Measurements from ENCODE around the gene SERPINA3. TPM values are rescaled to one million over a fixed set of nuclear protein-coding genes. Genes with fewer than 3 reads are reported as not detected.

Gene SERPINA3
- total RNA-seq, 1 donor from 2014 or later: not detected

DNA sequence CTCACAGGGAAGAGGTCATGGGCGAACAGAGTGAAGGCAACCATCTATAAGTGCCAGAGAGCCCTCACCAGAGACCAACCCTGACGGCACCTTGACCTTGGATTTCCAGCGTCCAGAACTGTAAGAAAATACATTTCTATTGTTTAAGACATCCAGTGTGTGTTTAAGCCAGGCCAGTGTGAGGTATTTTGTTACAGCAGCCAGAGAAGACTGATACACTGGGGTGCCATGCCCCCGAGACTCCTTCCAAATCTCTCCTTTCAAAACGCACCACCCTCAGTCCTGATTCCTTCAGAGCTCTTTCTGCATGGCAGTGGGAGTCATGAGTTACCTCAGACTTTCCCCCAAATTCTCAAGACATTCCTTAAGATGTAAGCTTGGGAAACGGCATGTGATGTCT lies 33.5 kb upstream of the SERPINA3 start:
- peaks cover 6% of the 10 kb centered on the region for H3K4me1 Mint-ChIP-seq
- Histone ChIP-seq H3K9ac (no peak overlapping the region), H3K36me3 (no peaks in the 10 kb centered on the region), H3K4me3 (no peak overlapping the region), H3K27ac (no peak overlapping the region), H4K20me1 (ENCODE audit: low read depth) (no peaks in the 10 kb centered on the region), H2AFZ (replicated peaks) (no peak overlapping the region), H3K9me3 (ENCODE audit: low read depth) (no peaks in the 10 kb centered on the region), H3K4me1 (no peaks in the 10 kb centered on the region), H3K79me2 (ENCODE audit: low read depth) (no peaks in the 10 kb centered on the region), H3K27me3 (no peaks in the 10 kb centered on the region), H3F3A (ENCODE audit: low read depth) (no peaks in the 10 kb centered on the region), H3K4me2 (no peak overlapping the region)
- no peaks in the 10 kb centered on the region for H3K9me3 Mint-ChIP-seq
- peaks cover 1% of the 10 kb centered on the region for H3K27me3 Mint-ChIP-seq (ENCODE audit: insufficient read depth, low read depth)
- no peak overlapping the region for H3K4me3 Mint-ChIP-seq
- TF ChIP-seq EZH2 (IDR thresholded peaks at IDR 0.05) (no peak), EZH2phosphoT487 (IDR thresholded peaks at IDR 0.05) (no peak)
- TF ChIP-seq, protein P1, sequence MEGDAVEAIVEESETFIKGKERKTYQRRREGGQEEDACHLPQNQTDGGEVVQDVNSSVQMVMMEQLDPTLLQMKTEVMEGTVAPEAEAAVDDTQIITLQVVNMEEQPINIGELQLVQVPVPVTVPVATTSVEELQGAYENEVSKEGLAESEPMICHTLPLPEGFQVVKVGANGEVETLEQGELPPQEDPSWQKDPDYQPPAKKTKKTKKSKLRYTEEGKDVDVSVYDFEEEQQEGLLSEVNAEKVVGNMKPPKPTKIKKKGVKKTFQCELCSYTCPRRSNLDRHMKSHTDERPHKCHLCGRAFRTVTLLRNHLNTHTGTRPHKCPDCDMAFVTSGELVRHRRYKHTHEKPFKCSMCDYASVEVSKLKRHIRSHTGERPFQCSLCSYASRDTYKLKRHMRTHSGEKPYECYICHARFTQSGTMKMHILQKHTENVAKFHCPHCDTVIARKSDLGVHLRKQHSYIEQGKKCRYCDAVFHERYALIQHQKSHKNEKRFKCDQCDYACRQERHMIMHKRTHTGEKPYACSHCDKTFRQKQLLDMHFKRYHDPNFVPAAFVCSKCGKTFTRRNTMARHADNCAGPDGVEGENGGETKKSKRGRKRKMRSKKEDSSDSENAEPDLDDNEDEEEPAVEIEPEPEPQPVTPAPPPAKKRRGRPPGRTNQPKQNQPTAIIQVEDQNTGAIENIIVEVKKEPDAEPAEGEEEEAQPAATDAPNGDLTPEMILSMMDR (IDR thresholded peaks at IDR 0.05): no peak
- DNase-seq (ENCODE audit: low spot score): no peak
- no peaks in the 10 kb centered on the region for H3K36me3 Mint-ChIP-seq
- no peak overlapping the region for H3K27ac Mint-ChIP-seq

DNA sequence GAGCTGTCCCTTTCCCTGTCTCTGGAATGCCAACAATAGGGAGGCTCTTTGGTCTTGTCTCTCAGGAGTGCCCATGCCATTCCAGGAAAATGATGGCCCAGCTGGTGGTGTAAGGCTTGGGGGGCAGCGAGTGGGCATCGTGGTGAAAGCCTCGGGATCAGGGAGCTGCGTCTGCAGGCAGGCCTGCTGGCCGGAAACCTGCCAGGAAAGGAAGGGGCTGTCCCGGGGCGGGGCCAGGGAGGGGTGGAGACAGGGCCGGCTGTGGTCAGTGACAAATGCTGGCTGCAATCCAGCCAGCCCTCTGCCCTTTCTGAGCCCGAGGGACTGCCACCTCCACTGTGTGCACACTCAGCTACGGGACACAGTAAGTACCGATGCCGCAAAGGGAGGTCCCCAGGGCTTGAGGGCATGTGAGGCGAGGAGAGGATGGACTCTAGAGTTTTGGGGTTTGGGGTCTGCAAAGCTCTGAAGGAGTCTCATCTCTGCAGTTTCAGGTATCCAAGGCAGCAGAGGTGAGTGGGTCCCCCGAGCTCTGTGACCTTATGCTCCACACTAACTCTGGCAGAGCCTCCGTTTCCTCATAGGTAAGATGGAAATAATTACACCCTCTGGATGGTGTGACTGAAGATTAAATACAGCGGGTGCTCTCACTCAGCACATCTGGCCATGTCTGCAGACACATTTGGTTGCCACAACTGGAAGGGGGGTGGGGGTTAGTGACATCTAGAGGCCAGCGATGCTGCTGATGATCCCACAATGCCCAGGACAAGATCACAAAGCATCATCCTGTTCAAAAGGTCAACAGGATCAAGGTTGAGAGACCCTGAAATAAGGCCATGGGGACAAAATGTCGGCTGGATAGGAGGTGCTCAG lies 30.8 kb upstream of the SERPINA3 start, which contains the start of gene SERPINA5:
TSS of gene SERPINA5 (plus strand) at position 300 of the 873 bp plus-strand sequence. CDS start 5,937 bp downstream, outside the sequence.
- H3K4me3 ChIP-seq: no peak within 1 kb of the TSS
- H3K27me3 ChIP-seq: no peaks in the 10 kb centered on the region
- no peak within 1 kb of the TSS for H3K4me2 ChIP-seq
- Mint-ChIP-seq H3K36me3 (no peaks in the 10 kb centered on the region), H3K4me3 (no peak within 1 kb of the TSS), H3K9me3 (no peaks in the 10 kb centered on the region), H3K27me3 (ENCODE audit: insufficient read depth, low read depth) (peaks cover 8% of the 10 kb centered on the region), H3K4me1 (peaks cover 15% of the 10 kb centered on the region), H3K27ac (no peak within 1 kb of the TSS)
- peaks cover 10% of the 10 kb centered on the region for H3K4me1 ChIP-seq
- H3K27ac ChIP-seq: no peak within 1 kb of the TSS
- H3K9me3 ChIP-seq (ENCODE audit: low read depth): no peaks in the 10 kb centered on the region
- no peaks in the 10 kb centered on the region for H3K79me2 ChIP-seq (ENCODE audit: low read depth)
- peak within 1 kb of the TSS; percentile 68 for H2AFZ ChIP-seq (replicated peaks)
- H3K36me3 ChIP-seq: no peaks in the 10 kb centered on the region
- peaks cover 8% of the 10 kb centered on the region for H3F3A ChIP-seq (ENCODE audit: low read depth)
- DNase-seq (ENCODE audit: low spot score): peak; percentile 50
- TF ChIP-seq EZH2 (IDR thresholded peaks at IDR 0.05): no peak
- H3K9ac ChIP-seq: no peak within 1 kb of the TSS
- no peaks in the 10 kb centered on the region for H4K20me1 ChIP-seq (ENCODE audit: low read depth)

DNA sequence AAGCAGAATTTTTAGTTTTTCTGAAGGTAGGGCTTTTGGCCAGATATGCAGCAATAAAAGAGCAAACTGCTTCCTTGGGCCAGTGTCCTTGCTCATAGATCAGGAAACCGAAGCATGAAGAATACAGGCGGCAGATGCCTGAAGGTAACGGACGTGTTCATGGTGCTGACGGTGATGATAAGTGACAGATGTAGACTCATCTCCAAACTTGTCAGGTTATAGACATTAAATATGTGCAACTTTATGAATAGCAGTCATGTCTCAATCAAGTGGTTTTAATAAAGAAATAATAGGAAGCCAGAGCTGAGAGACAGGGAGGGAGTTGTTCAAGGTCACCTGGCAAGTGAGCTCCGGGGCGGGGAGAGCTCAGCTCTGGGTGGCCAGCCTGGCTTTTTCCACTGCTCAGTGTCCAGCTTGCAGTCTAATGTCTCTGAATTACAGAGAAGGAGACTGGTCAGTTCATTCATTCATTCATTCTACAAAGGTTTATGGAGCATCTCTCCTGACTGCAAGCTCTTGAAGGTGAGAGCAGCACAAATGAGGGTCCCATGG lies 29.9 kb upstream of the SERPINA3 start:
- Mint-ChIP-seq H3K9me3 (no peaks in the 10 kb centered on the region), H3K36me3 (no peaks in the 10 kb centered on the region), H3K27ac (no peak overlapping the region), H3K4me1 (peaks cover 15% of the 10 kb centered on the region), H3K27me3 (ENCODE audit: insufficient read depth, low read depth) (peaks cover 12% of the 10 kb centered on the region), H3K4me3 (no peak overlapping the region)
- Histone ChIP-seq H3K27ac (no peak overlapping the region), H2AFZ (replicated peaks) (no peak overlapping the region), H3K9me3 (ENCODE audit: low read depth) (no peaks in the 10 kb centered on the region), H3K79me2 (ENCODE audit: low read depth) (no peaks in the 10 kb centered on the region), H3K27me3 (no peaks in the 10 kb centered on the region), H3K4me1 (peaks cover 10% of the 10 kb centered on the region), H3K36me3 (no peaks in the 10 kb centered on the region), H3K4me2 (no peak overlapping the region), H3F3A (ENCODE audit: low read depth) (peaks cover 8% of the 10 kb centered on the region), H4K20me1 (ENCODE audit: low read depth) (no peaks in the 10 kb centered on the region), H3K9ac (no peak overlapping the region), H3K4me3 (no peak overlapping the region)
- TF ChIP-seq, protein P1 (IDR thresholded peaks at IDR 0.05): no peak
- TF ChIP-seq EZH2 (IDR thresholded peaks at IDR 0.05): no peak
- no peak for TF ChIP-seq EZH2phosphoT487 (IDR thresholded peaks at IDR 0.05)
- DNase-seq (ENCODE audit: low spot score): no peak

DNA sequence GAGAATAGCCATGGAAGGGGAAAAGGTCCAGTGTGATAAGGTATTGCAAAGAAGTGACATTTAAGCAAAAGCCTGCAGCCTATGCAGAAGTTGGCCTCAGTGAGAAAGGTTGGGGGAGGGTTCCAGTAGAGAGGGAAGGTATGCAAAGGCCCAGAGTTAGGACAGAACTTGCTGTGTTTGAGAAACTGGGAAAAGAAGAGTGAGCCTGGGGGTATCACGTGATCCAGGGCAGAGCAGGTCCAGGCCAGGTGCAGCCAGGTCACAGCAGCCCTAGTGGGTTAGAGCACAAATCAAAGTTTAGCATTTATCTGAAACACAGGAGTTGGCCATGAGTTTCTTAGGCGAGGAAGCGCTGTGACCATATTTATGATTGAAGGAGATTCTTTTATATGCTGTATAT lies 29.3 kb upstream of the SERPINA3 start:
- H3K36me3 Mint-ChIP-seq: no peaks in the 10 kb centered on the region
- no peaks in the 10 kb centered on the region for H3K36me3 ChIP-seq
- H3K27me3 ChIP-seq: no peaks in the 10 kb centered on the region
- peaks cover 12% of the 10 kb centered on the region for H3K27me3 Mint-ChIP-seq (ENCODE audit: insufficient read depth, low read depth)
- H3K79me2 ChIP-seq (ENCODE audit: low read depth): no peaks in the 10 kb centered on the region
- no peaks in the 10 kb centered on the region for H3K9me3 ChIP-seq (ENCODE audit: low read depth)
- H4K20me1 ChIP-seq (ENCODE audit: low read depth): no peaks in the 10 kb centered on the region
- no peak overlapping the region for H3K9ac ChIP-seq
- peaks cover 10% of the 10 kb centered on the region for H3K4me1 ChIP-seq
- H3K9me3 Mint-ChIP-seq: no peaks in the 10 kb centered on the region
- TF ChIP-seq EZH2phosphoT487 (IDR thresholded peaks at IDR 0.05): no peak
- TF ChIP-seq, protein P1 (IDR thresholded peaks at IDR 0.05): no peak
- TF ChIP-seq EZH2 (IDR thresholded peaks at IDR 0.05): no peak
- H3K4me1 Mint-ChIP-seq: peaks cover 15% of the 10 kb centered on the region
- no peak overlapping the region for H3K27ac ChIP-seq
- no peak overlapping the region for H3K4me3 ChIP-seq
- no peak for DNase-seq (ENCODE audit: low spot score)
- H2AFZ ChIP-seq (replicated peaks): no peak overlapping the region
- H3K27ac Mint-ChIP-seq: peak overlapping the region; percentile 40
- H3K4me2 ChIP-seq: no peak overlapping the region
- peaks cover 8% of the 10 kb centered on the region for H3F3A ChIP-seq (ENCODE audit: low read depth)
- H3K4me3 Mint-ChIP-seq: no peak overlapping the region
